Loucy (cell line): ENCODE measurements around the gene SLC28A1.

ENCODE experiments used
- EZH2phosphoT487 ChIP-seq: fragments of 200-600 bp; IDR thresholded peaks from 2 replicates; pipeline ENCODE4 v1.6.1; 2018; ENCODE audit warnings: antibody characterized with exemption, mild to moderate bottlenecking, moderate library complexity, borderline replicate concordance
- TF ChIP-seq, protein P1 (sequence below): fragments of 200-600 bp; sonication (generic); conservative IDR thresholded peaks from 2 replicates; pipeline ENCODE4 v1.5.1; 2014; ENCODE audit warnings: mild to moderate bottlenecking, antibody characterized with exemption, low read length

DNA sequence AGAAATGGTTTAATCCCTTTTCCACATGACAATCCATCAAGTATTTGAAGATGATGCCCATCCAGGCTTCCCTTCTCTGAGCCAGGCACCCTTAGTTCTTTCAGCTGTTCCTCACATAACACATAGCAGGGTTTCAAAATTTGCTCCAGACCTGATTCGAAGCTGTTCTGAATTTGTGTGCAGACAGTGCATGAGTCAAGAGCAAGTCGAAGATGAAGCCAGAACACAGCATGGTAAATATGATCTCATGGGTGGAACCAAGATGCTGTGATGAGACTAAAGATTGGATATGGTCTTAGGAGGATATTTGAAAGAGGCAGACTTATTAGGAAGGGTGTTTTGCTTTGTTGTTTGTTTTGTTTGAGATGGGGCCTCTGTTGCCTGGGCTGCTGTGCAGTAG is 64.6 kb downstream of the SLC28A1 start:
- TF ChIP-seq EZH2phosphoT487: no peak
- TF ChIP-seq, protein P1, sequence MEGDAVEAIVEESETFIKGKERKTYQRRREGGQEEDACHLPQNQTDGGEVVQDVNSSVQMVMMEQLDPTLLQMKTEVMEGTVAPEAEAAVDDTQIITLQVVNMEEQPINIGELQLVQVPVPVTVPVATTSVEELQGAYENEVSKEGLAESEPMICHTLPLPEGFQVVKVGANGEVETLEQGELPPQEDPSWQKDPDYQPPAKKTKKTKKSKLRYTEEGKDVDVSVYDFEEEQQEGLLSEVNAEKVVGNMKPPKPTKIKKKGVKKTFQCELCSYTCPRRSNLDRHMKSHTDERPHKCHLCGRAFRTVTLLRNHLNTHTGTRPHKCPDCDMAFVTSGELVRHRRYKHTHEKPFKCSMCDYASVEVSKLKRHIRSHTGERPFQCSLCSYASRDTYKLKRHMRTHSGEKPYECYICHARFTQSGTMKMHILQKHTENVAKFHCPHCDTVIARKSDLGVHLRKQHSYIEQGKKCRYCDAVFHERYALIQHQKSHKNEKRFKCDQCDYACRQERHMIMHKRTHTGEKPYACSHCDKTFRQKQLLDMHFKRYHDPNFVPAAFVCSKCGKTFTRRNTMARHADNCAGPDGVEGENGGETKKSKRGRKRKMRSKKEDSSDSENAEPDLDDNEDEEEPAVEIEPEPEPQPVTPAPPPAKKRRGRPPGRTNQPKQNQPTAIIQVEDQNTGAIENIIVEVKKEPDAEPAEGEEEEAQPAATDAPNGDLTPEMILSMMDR: no peak
